ENCODE data around the gene SORBS1.

Gene SORBS1

GRCh38 chr10:95518455-95519452 lies 42.4 kb downstream of the SORBS1 start:
- Mint-ChIP-seq H3K4me1 (peaks cover 5% of the 10 kb centered on the region), H3K27me3 (no peaks in the 10 kb centered on the region), H3K27ac (no peak overlapping the region), H3K36me3 (no peaks in the 10 kb centered on the region), H3K4me3 (no peak overlapping the region), H3K9me3 (no peaks in the 10 kb centered on the region)
- ATAC-seq, result no peak

GRCh38 chr10:95517536-95518454 lies 43.4 kb downstream of the SORBS1 start:
- no peak overlapping the region for H3K4me3 Mint-ChIP-seq
- H3K27me3 Mint-ChIP-seq, result no peaks in the 10 kb centered on the region
- peaks cover 5% of the 10 kb centered on the region for H3K4me1 Mint-ChIP-seq
- H3K36me3 Mint-ChIP-seq, result no peaks in the 10 kb centered on the region
- no peak overlapping the region for H3K27ac Mint-ChIP-seq
- H3K9me3 Mint-ChIP-seq, result no peaks in the 10 kb centered on the region
- ATAC-seq, result peak; percentile 21

- H3K27ac Mint-ChIP-seq, result no peak overlapping the region
- H3K4me1 Mint-ChIP-seq, result peaks cover 5% of the 10 kb centered on the region
- H3K4me3 Mint-ChIP-seq, result no peak overlapping the region
- peaks cover 6% of the 10 kb centered on the region for H3K27me3 Mint-ChIP-seq
- no peak for ATAC-seq
- no peaks in the 10 kb centered on the region for H3K9me3 Mint-ChIP-seq
- no peaks in the 10 kb centered on the region for H3K36me3 Mint-ChIP-seq
Observed at GRCh38 chr10:95516774-95517373, 44.3 kb downstream of the SORBS1 start.

- Mint-ChIP-seq H3K36me3 (no peaks in the 10 kb centered on the region), H3K27me3 (peaks cover 11% of the 10 kb centered on the region), H3K9me3 (no peaks in the 10 kb centered on the region), H3K4me1 (peaks cover 5% of the 10 kb centered on the region), H3K4me3 (no peak overlapping the region), H3K27ac (no peak overlapping the region)
- peak; percentile 62 for ATAC-seq
Observed at GRCh38 chr10:95513941-95514392, 47.2 kb downstream of the SORBS1 start.

- Mint-ChIP-seq H3K4me3 (no peak overlapping the region), H3K27me3 (peaks cover 11% of the 10 kb centered on the region)
- ATAC-seq, result no peak
Observed at GRCh38 chr10:95513008-95513589, 48.1 kb downstream of the SORBS1 start.

GRCh38 chr10:95511314-95511713 lies 49.9 kb downstream of the SORBS1 start:
- ATAC-seq, result no peak
- H3K9me3 Mint-ChIP-seq, result no peaks in the 10 kb centered on the region
- H3K27me3 Mint-ChIP-seq, result peaks cover 11% of the 10 kb centered on the region
- H3K27ac Mint-ChIP-seq, result no peak overlapping the region
- peaks cover 5% of the 10 kb centered on the region for H3K4me1 Mint-ChIP-seq
- H3K4me3 Mint-ChIP-seq, result no peak overlapping the region
- no peaks in the 10 kb centered on the region for H3K36me3 Mint-ChIP-seq

More at GRCh38 chr10:95513008-95513589, 48.1 kb downstream of the SORBS1 start:
- Mint-ChIP-seq H3K27ac (no peak overlapping the region), H3K9me3 (no peaks in the 10 kb centered on the region), H3K36me3 (no peaks in the 10 kb centered on the region), H3K4me1 (peaks cover 5% of the 10 kb centered on the region)

- H3K4me1 Mint-ChIP-seq, result peaks cover 4% of the 10 kb centered on the region
- no peaks in the 10 kb centered on the region for H3K36me3 Mint-ChIP-seq
- peaks cover 11% of the 10 kb centered on the region for H3K27me3 Mint-ChIP-seq
- no peak overlapping the region for H3K27ac Mint-ChIP-seq
- H3K9me3 Mint-ChIP-seq, result no peaks in the 10 kb centered on the region
- H3K4me3 Mint-ChIP-seq, result no peak overlapping the region
- ATAC-seq, result no peak
Observed at GRCh38 chr10:95509251-95509650, 51.9 kb downstream of the SORBS1 start.

GRCh38 chr10:95508730-95509129 lies 52.4 kb downstream of the SORBS1 start:
- no peaks in the 10 kb centered on the region for H3K9me3 Mint-ChIP-seq
- H3K27ac Mint-ChIP-seq, result no peak overlapping the region
- H3K4me1 Mint-ChIP-seq, result no peaks in the 10 kb centered on the region
- no peak for ATAC-seq
- H3K36me3 Mint-ChIP-seq, result no peaks in the 10 kb centered on the region
- no peak overlapping the region for H3K4me3 Mint-ChIP-seq
- H3K27me3 Mint-ChIP-seq, result peaks cover 11% of the 10 kb centered on the region

GRCh38 chr10:95506056-95506737 lies 55.0 kb downstream of the SORBS1 start:
- Mint-ChIP-seq H3K4me1 (no peaks in the 10 kb centered on the region), H3K9me3 (no peaks in the 10 kb centered on the region), H3K27me3 (peaks cover 13% of the 10 kb centered on the region), H3K27ac (no peak overlapping the region), H3K36me3 (no peaks in the 10 kb centered on the region), H3K4me3 (no peak overlapping the region)
- no peak for ATAC-seq

- no peaks in the 10 kb centered on the region for H3K36me3 Mint-ChIP-seq
- no peak for ATAC-seq
- no peaks in the 10 kb centered on the region for H3K9me3 Mint-ChIP-seq
- no peaks in the 10 kb centered on the region for H3K4me1 Mint-ChIP-seq
- H3K27ac Mint-ChIP-seq, result no peak overlapping the region
- no peak overlapping the region for H3K4me3 Mint-ChIP-seq
- H3K27me3 Mint-ChIP-seq, result peaks cover 13% of the 10 kb centered on the region
Observed at GRCh38 chr10:95505641-95506040, 55.5 kb downstream of the SORBS1 start.

- no peak overlapping the region for H3K4me3 Mint-ChIP-seq
- no peaks in the 10 kb centered on the region for H3K9me3 Mint-ChIP-seq
- no peak for ATAC-seq
- no peaks in the 10 kb centered on the region for H3K4me1 Mint-ChIP-seq
- H3K27me3 Mint-ChIP-seq, result peaks cover 13% of the 10 kb centered on the region
- no peak overlapping the region for H3K27ac Mint-ChIP-seq
- no peaks in the 10 kb centered on the region for H3K36me3 Mint-ChIP-seq
Observed at GRCh38 chr10:95505084-95505610, 56.0 kb downstream of the SORBS1 start.

- Mint-ChIP-seq H3K36me3 (no peaks in the 10 kb centered on the region), H3K27ac (no peak overlapping the region), H3K9me3 (no peaks in the 10 kb centered on the region), H3K4me1 (no peaks in the 10 kb centered on the region), H3K4me3 (no peak overlapping the region), H3K27me3 (peaks cover 13% of the 10 kb centered on the region)
- no peak for ATAC-seq
Observed at GRCh38 chr10:95504246-95504691, 56.9 kb downstream of the SORBS1 start.

GRCh38 chr10:95503526-95503925 lies 57.6 kb downstream of the SORBS1 start:
- H3K4me3 Mint-ChIP-seq, result no peak overlapping the region
- no peaks in the 10 kb centered on the region for H3K36me3 Mint-ChIP-seq
- H3K27me3 Mint-ChIP-seq, result peaks cover 13% of the 10 kb centered on the region
- ATAC-seq, result no peak
- no peaks in the 10 kb centered on the region for H3K4me1 Mint-ChIP-seq
- no peak overlapping the region for H3K27ac Mint-ChIP-seq
- H3K9me3 Mint-ChIP-seq, result no peaks in the 10 kb centered on the region

- Mint-ChIP-seq H3K9me3 (no peaks in the 10 kb centered on the region), H3K27ac (no peak overlapping the region), H3K36me3 (no peaks in the 10 kb centered on the region), H3K27me3 (peaks cover 14% of the 10 kb centered on the region), H3K4me1 (no peaks in the 10 kb centered on the region), H3K4me3 (no peak overlapping the region)
- no peak for ATAC-seq
Observed at GRCh38 chr10:95503001-95503400, 58.2 kb downstream of the SORBS1 start.

Data from stimulated activated memory B cell treated with anti-CD40 and anti-IgM and Interleukin-4, amounts not matched to agents 10 μg/mL and 1 μg/mL and 100 μg/mL, for 72 hours (primary cell).